Measurements from ENCODE around the gene SYNGAP1.

Gene SYNGAP1

DNA sequence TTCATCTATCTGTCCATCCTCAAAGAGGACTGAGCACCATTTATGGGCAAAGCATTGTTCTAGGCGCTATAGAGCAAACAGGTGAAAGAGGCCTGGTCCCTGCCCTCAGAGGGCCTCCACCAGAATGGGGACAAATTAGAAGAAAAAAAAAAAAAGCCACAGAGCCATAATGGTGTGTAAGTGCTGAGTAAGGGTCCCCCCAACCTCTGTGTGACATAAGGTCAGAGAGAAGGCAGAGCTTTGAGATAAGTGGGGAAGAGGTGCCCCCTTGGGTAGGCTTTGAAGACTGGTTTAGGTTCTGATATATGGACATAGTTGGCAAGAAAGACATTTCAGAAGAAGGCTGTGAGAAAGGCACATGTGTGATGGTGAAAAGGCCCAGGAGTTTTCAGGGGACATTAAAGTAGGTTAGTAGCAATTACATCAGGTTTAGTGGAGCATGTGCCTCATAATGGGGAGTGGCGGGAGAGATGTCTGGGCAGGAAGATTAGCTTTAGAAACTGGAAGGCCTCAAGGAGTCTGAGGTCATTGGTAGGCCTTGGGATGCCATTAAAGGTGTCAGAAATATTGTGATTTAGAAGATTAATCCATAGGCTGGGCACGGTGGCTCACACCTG is 19.2 kb downstream of the SYNGAP1 start:
- no peak for DNase-seq (ENCODE audit: low read depth)

DNA sequence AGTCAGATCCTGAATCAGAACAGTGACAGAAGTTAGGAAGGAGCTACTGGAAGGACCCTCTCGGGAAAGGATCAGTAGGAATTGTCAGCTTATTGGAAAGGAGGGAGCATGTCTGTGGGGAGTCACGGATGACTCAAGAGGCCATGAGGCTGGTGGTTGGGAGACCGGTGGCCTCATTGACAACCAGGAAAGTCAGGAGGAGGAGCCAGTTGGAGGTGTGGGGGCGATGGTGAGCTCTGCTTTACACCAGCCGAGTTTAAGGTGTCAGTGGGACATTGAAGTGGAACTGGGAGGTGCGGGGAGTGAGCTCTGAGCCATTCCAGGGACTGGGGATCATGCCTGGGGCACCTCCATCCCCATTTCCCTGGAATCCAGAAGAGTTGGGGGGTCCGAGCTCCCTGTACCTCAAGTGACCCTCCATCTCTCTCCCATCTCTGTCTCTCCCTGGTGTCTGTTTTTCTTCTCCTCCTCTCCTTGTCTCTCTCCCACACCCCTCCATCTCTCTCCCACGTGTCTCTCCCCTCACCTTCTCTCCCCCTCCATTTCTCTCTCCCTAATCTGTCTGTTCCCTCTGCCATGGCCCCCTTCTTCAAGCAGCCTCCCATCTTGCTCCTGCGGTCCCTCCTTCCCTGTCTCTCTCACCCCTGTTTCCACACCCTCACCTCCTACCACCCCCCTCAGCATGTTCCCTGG is 20.2 kb downstream of the SYNGAP1 start:
- no peak for DNase-seq (ENCODE audit: low read depth)

DNA sequence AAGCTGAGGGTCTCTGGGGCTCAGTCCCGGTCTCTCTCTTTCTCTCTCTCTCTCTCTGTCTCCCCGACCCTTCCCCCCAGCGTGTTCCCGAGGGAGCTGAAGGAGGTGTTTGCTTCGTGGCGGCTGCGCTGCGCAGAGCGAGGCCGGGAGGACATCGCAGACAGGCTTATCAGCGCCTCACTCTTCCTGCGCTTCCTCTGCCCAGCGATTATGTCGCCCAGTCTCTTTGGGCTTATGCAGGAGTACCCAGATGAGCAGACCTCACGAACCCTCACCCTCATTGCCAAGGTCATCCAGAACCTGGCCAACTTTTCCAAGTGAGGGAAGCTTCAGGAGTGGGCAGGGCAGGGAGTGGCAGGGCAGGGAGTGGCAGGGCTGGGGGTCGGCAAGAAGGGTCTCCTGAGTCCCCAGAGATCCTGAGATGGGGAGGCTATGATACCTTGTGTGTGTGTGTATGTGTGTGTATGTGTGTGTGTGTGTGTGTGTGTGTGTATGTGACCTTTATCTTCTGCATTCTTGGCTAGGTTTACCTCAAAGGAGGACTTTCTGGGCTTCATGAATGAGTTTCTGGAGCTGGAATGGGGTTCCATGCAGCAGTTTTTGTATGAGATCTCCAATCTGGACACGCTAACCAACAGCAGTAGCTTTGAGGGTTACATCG is 20.9 kb downstream of the SYNGAP1 start:
- DNase-seq (ENCODE audit: low read depth) = no peak

DNA sequence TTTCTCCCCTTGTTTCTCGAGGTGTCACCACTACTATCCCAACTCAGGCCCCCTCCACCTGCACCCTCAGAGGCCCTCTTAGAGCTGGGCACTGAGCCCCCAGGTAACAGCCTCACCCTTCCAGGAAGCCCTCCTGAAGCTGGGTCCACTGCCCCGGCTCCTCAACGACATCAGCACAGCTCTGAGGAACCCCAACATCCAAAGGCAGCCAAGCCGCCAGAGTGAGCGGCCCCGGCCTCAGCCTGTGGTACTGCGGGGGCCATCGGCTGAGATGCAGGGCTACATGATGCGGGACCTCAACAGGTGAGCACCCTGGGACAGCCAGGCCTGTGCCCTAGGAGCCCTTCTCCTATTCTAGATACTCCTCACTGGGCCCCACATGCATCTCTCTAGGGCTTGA is 21.6 kb downstream of the SYNGAP1 start:
- DNase-seq (ENCODE audit: low read depth) = no peak

DNA sequence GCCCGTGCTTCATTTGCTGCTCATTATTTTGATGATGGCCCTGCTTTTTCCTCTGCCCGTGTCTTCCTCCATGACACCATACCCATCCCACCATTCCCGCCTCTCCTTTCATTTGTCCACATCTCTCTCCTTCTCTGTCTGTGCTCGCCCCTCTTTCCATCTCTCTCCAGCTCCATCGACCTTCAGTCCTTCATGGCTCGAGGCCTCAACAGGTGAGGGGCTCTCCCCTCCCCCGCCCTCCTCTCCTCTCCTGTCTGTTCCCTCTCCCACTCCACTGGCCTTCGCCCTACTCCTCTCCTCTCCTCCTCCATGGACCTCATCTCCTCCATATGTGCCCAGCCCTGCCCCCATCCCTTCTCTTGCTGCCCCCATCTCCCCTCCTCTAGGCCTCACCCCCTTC is 22.4 kb downstream of the SYNGAP1 start:
- no peak for DNase-seq (ENCODE audit: low read depth)

DNA sequence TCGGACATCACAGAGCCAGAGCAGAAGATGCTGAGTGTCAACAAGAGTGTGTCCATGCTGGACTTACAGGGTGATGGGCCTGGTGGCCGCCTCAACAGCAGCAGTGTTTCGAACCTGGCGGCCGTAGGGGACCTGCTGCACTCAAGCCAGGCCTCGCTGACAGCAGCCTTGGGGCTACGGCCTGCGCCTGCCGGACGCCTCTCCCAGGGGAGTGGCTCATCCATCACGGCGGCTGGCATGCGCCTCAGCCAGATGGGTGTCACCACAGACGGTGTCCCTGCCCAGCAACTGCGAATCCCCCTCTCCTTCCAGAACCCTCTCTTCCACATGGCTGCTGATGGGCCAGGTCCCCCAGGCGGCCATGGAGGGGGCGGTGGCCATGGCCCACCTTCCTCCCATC is 23.2 kb downstream of the SYNGAP1 start:
- no peak for DNase-seq (ENCODE audit: low read depth)

DNA sequence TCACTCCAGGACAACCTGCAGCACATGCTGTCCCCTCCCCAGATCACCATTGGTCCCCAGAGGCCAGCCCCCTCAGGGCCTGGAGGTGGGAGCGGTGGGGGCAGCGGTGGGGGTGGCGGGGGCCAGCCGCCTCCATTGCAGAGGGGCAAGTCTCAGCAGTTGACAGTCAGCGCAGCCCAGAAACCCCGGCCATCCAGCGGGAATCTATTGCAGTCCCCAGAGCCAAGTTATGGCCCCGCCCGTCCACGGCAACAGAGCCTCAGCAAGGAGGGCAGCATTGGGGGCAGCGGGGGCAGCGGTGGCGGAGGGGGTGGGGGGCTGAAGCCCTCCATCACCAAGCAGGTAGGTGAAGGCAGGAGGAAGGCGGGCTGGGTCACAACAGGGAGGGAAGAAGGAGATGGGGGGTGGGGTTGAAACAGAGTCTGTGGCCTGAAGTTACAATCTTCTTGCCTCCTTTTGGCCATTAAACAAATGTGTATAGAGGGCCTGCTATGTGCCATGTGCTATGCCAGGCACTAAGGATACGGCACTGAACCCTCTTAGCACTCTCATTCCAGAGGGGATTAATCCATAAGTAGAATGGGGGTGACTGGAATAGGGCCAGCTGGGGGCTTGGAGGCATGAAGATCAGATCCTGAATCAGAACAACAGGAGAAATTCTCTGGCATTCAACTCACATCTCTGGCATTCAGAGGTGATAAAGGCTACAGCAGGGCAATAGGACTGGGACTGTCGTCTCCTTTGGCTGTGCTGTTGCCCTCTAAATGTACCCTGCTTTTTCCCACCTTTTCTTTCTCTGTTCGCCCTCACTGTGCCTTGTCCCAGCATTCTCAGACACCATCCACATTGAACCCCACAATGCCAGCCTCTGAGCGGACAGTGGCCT is 24.0 kb downstream of the SYNGAP1 start:
- no peak for DNase-seq (ENCODE audit: low read depth)

DNA sequence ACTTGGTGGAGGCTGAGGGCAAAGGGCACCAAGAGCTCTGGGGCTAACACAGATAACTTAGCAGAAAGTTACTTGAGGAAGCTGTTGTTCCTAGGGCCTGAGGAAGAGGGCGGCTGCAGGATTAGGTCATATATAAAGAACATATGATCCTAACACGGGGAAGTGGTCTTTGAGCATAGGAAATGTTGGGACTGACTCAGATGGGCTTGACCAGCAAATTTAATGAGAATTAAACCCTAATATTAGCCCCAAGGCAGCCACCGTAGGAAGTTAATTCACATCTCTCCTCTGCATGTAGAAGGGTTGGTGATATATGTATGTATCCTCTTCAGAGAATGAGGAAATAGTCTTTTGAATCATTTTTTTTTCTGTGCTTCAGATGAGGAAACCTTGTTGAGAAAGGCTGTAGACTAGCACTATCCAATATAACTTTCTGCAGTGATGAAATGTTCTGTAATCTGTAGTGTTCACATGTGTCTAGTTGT is 25.3 kb downstream of the SYNGAP1 start:
- no peak for DNase-seq (ENCODE audit: low read depth)

DNA sequence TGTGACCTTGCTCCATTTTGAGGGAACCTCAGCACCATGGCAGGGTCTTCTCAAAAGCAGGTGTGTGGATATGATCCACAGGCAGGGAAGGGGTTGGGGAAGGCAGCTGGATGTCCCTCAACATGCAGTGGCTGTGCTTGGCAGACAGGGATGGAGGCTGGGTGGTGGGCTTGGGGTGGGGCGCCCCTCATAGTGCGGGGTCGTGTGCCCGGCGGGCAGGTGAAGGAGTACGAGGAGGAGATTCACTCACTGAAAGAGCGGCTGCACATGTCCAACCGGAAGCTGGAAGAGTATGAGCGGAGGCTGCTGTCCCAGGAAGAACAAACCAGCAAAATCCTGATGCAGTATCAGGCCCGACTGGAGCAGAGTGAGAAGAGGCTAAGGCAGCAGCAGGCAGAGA is 26.5 kb downstream of the SYNGAP1 start:
- DNase-seq (ENCODE audit: low read depth) = no peak

DNA sequence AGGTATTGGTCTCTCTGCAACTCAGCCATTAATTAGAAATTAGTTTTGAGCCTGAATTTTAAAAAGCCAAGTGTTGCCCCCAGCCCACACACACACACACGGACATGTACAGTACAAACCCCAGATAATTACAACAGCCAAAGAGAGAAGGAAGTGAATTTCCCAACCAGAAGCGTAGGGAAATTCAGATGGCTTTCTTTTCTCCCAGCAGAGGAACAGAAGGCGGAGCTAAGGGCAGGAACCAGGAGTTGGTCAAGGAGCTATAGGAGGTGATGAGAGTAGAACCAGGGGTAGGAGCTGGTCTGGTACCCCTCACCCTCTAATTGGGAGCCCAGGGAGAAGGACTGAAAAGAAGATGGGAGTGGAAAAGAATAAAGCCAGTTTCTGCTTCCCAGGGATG is 30.6 kb downstream of the SYNGAP1 start:
- DNase-seq (ENCODE audit: low read depth) = no peak

DNA sequence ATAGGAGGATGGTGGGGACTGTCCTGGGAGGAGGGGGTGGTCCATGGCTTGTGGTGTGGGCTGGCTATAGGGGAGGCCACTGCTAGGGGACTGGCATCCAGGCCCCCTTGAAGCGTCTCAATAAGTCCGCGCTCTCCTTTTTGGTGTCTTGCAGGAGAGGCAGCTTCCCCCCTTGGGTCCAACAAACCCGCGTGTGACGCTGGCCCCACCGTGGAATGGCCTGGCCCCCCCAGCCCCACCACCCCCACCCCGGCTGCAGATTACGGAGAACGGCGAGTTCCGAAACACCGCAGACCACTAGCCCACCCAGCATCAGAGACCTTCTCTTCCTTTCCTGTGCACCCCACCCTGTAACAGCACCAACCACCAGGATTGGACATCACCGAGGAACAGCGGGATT is 31.7 kb downstream of the SYNGAP1 start:
- DNase-seq (ENCODE audit: low read depth) = no peak

DNA sequence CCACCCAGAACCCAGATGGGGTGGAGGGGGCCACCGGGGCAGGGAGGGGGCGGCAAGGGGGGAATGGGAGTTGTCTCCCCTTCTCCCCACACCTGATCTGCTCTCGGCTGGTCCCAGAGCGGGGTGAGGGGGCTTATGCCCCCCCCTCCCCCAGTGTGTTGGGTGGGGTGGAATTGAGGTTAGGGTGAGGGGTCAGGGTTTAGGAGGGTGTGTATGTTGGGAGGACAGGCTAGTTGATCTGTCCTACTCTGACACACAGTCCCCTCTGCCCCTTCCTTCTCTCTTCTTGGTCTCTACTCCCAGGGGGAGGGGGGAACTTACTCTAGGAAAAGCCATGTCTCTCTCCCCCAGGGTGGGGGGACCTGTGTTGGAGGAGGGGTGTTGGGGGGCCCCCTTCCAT is 32.6 kb downstream of the SYNGAP1 start:
- DNase-seq (ENCODE audit: low read depth) = no peak

DNA sequence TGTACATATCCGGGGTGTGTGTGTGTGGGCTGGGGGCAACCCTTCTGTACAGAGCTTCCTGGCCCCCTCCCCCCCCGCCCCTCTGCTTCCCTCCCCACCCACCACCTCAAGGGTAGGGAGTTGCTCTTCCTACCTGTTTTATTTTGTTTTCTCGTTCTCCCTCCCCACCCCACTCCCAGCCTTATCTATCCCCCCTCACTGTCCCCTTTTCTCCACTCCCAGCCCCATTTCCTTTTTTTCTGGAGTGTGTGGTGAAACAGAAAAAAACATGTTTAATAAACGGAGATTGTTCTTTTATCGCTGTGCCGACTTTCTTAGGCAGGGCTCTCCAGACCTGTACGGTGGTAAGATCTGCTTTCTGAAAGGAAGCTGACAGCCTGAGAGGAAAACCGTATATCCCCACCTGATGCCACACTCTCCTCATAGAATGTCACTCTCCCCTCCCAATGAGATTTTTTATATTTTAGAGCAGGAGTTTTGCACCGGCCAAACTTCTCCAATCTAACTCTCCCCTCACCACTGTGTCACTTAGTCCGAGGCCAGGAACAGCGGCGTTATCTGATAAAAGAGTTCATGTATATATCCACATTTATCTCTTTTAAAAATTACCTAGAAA is 33.6 kb downstream of the SYNGAP1 start:
- DNase-seq (ENCODE audit: low read depth) = peak; percentile 17

DNA sequence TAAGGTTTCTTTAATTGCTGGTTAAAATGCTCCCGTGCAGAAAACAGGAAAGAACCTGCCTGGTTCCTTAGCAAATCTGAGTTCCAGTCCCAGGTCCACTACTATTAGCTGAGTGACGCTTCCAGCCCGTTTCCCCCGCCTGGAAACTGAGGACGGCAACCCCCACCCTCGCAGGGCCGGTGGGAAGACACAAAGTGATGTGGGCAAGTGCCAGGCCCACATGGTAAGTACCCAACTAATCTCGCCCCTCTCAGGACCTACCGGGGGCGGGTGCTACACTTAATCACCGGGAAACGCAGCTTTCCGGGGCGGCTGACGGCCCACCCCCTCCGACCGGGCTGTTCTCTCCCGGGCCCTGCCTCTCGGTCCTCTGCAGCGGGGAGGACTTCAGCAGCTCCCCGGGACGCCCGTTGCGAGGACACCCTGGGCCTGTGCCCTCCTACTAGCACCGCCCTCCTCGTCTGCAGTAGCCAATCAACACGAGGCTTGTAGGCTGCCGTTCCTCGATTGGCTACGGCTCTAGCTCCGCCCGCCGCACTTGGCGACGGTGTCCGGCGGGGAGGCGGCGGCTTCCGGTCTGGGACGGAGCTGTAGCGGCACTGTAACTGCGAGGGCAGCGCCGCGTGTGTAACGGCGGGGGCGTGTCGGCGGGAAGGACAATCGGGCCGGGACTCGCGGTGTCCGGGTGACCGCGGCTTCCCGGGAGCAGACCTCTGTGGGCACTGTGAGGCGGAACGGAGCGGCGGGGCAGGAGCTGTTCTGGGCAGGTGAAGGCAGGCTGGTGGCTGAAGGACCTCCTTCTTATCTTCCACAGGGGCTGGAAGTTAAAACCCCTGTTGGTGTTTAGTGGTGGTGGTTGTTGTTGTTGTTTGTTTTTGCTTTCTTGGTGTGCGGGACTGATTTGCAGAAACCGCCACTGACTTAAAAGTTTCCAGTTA is 34.4 kb downstream of the SYNGAP1 start, which contains the start of gene ZBTB9:
TSS of gene ZBTB9 (plus strand) at position 568 of the 938 bp plus-strand sequence. CDS start 525 bp downstream, outside the sequence.
- DNase-seq (ENCODE audit: low read depth) = peak; percentile 97

DNA sequence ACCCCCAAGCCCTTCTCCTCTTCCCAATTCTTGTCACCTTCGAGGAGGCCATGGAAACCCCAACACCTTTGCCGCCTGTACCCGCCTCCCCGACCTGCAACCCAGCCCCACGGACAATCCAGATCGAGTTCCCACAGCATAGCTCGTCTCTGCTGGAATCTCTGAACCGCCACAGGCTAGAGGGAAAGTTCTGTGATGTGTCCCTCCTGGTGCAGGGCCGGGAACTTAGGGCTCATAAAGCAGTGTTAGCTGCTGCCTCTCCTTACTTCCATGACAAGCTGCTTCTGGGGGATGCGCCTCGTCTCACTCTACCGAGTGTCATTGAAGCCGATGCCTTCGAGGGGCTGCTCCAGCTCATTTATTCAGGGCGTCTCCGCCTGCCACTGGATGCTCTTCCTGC is 35.2 kb downstream of the SYNGAP1 start:
- DNase-seq (ENCODE audit: low read depth) = no peak

DNA sequence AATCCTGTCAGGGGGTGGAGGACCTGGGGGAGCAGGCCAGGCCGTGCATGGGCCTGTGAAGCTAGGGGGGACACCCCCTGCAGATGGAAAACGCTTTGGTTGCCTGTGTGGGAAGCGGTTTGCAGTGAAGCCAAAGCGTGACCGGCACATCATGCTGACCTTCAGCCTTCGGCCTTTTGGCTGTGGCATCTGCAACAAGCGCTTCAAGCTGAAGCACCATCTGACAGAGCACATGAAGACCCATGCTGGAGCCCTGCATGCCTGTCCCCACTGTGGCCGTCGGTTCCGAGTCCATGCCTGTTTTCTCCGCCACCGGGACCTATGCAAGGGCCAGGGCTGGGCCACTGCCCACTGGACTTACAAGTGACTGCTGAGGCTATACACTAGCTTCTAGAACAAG is 36.3 kb downstream of the SYNGAP1 start:
- DNase-seq (ENCODE audit: low read depth) = no peak

DNA sequence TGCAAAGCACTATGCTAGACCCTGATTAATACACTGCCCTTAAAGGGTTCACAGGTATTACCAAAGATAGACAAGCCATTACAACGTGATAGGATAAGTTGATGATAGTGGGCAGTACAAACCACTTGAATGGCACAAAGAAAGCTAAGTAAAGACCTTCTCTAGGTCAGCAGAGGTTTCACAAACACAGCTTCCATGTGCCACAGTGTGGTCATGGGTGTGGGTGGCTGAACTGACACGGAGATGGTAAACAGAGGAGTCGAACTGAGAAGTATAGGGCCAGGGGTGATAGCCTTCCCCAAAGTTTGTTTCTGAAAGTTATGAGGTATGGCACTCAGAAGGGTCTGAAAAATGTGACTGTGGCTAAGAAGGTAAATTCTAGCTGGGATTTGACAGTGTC is 38.8 kb downstream of the SYNGAP1 start:
- no peak for DNase-seq (ENCODE audit: low read depth)

DNA sequence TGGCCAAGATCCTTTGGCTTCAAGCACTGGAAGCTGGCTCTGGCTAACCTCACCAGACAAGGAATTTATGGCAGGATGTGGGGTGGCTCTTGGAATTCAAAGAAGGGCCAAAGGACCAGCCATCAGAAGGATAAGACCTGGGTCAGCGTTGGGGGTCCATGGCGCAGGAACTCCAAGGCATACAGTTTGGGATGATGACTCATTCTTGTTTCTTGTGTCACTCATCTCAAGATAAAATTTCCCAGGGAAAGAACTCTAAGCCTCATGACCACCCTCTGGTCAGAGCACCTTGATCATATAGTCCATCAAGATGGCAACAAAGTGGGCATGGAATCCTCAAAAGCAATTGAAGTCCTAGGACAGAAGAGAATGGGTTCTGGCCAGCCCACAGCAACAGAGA is 39.4 kb downstream of the SYNGAP1 start:
- DNase-seq (ENCODE audit: low read depth) = no peak

DNA sequence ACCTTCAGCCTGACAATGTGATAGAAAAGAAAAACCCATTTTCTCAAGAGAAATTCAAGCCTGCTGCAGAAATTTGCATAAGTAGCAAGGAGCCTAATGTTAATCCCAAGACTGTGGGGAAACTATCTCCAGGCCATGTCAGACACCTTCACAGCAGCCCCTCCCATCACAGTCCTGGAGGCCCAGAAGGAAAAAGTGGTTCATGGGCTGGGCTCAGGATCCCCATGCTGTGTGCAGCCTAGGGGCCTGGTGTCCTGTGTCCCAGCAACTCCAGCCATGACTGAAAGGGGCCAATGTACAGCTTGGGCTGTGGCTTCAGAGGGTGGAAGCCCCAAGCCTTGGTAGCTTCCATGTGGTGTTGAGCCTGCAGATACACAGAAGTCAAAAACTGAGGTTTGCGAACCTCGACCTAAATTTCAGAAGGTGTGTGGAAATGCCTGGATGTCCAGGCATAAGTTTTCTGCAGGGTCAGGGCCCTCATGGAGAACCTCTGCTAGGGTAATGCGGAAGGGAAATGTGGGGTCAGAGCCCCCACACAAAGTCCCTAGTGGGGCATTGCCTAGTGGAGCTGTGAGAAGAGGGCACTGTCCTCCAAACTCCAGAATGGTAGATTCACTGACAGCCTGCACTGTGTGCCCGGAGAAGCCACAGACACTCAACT is 46.3 kb downstream of the SYNGAP1 start:
- DNase-seq (ENCODE audit: low read depth) = no peak

DNA sequence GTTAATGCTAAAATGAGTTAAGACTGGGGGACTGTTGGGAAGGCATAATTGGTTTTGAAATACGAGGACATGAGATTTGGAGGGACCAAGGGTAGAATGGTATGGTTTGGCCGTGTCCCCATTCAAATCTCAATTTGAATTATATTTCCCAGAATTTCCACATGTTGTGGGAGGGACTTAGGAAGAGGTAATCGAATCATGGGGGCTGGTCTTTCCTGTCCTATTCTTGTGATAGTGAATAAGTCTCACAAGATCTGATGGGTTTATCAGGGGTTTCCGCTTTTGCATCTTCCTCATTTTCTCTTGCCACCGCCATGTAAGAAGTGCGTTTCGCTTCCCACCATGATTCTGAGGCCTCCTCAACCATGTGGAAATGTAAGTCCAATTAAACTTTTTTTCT is 47.2 kb downstream of the SYNGAP1 start:
- no peak for DNase-seq (ENCODE audit: low read depth)

Data from EH (cell line).